LoVo (cell line): Measurements from ENCODE around the gene FOXL2NB.

ENCODE experiments used
- DNase-seq: peaks from one replicate; pipeline ENCODE4 v3.0.0-alpha.2; 2016; ENCODE audit warnings: low spot score

FOXL2NB gene

DNA sequence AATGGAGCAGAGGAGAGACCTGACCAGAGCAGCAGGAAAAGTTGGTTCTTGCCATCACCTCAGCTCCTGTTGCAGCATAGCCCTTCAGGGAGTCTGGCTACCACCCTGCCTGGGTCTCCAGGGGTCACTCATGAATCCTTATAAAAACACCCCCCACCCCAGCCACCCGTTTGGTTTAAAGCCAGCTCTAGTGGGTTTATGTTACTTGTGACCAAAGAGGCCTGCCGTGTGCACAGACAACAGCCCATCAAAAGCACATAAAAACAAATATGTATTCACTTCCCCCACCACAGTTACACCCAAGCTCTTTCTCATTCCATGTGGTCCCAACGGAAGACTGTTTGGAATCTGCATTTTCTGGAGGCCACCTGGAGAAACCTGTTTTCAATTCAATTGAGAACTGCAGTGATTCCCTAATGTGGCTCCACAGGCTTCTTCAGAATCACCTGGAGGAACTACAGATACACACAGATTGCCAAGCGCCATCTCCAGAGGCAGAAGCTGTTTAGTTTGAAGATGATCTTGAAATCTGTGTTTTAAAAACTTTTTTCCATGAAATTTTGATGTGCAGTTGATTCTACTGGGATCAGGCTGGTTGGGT is 13.8 kb upstream of the FOXL2NB start:
- DNase-seq = no peak

GRCh38 chr3:138933981-138934691 is 12.9 kb upstream of the FOXL2NB start:
- DNase-seq = no peak

DNA sequence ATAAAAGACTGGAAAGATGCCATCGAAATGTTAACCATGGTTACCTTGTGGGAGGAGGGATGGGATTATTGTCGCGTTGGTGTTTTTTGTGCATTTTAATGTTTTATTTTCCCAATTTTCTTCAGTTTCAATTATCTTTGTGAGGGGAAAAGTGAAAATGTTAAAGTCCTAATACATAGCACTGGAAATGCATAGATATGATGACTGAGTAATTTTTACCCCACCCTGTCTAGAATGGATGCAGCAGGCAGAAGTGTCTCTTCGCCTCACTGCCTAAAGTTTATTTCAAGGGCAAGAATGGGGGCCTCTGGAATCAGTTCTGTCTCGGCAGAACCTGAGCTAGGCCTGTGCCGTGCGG is 11.5 kb upstream of the FOXL2NB start:
- DNase-seq = no peak

GRCh38 chr3:138935863-138936740 is 10.9 kb upstream of the FOXL2NB start:
- DNase-seq = peak; percentile 72

GRCh38 chr3:138936741-138937689 is 10.0 kb upstream of the FOXL2NB start:
- no peak for DNase-seq

DNA sequence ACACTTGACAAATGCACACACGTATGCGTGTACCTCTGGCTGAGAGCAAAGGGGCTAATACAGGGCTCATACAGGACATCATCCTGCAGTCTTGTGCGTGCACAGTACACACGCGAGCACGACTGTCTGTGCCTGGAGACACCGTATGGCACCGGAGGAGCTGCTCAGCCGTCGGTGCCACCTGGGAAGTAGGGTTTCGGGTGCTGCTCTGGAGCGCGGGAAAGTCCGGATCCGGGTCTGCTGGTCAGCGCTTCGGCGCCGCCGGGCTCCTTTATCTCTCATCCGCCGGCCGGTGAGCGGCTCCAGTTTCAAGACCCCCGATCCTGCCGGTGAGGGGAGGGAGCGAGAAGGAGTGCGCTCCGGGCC is 9.3 kb upstream of the FOXL2NB start:
- no peak for DNase-seq

DNA sequence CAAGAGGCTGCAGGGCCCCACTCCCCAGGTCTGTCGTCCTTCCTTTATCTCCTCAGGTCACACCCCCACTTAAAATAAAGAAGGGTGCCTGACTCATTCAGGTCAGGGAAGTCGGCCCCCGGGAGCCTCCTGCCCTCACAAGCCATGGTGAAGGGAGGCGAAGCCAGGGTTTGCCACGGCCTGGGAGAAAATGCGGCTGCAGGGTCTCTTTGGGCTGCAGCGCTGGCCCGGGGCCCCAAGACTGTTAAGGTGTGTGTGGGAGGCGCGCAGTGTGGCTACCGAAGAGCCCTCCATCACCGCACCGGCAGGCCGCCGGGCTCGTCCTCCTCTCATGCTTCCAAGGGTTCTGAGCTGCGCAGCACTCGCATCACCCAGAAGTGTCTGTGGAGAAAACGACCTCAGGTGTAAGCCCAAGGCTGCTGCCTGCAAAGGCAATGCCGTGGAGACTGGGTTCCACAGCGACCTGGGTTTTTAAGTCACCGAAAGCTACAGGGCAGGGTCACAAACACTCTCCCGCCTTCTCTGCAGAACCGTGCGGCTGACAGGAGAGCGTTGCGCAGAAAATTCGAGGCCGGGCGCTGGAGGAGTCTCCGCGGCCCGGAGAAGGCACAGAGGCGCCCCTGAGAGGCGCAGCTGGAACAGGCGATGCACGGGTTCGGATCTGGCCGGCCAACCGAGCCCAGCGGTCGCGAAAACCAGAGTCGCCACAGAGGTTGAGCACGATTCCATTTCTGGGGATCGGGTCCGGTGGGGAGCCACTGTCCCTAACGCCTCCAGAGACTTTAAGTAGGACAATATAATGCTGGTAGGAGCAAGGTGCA is 8.8 kb upstream of the FOXL2NB start:
- no peak for DNase-seq

DNA sequence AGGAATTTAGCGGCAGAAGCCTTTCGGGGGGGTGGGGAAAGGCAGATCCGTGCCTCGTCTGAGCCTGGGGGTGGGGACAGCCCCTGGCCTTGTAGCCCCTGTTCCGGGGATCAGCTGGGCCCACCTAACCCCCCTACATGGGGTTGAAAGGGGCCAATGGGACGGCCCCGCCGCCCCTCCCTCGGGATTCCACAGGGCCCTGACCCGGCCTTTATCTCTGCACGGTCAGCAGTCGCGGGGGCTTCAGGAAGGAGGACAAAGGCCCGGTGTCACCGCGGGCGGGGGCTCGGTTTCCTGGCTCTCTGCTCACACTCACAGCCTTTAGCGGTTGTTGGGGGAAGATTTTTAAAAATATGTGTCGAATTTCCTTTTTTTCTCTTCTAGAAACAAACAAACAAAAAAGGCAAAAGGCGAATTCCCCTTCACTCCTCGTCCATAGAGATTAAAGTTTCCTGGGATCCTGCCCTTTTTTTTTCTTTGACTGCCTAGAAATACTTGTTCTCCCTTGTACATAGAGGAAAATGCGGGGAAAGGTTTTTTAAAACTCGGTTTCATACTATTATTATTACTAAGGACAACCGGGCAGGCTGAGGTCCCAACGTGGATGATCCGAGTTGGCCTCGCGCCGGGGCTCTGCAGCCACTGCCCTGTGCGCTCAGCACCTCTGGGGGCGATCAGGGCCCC is 8.0 kb upstream of the FOXL2NB start:
- no peak for DNase-seq

DNA sequence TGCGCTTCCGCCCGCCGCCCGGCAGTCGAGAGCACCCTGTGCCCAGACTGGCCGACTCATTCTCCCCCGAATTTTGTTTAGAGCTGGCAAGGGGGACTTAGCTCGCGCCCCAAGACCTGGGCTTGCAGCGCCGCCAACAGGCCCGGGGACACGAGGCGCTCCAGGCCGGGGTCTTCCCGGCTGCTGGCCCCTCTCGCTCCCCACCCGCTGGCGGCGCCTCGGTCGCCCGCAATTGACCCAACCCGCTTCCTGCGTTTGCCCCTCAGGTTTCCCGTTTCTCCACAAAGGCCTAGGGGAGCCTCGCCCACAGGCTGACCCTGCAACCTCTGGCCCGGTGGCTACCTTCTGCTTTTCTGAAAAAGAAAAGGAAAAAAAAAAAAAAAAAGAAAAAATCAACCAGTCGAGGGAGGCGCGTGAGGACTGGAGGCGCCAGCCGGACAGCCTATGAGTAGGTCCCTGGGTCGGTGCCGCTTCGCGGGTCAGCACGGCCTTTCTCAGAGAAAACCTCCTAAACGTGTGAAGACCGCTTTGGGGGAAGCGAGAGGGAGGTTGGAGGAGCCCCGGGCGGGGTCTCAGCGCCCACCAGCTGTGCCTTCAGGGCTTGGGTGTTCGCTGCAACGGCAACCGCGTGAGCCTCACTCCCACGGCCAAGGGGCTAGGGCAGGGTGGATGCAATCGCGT is 7.3 kb upstream of the FOXL2NB start:
- no peak for DNase-seq

- no peak for DNase-seq
These were observed 6.6 kb upstream of the FOXL2NB start for GRCh38 chr3:138940446-138940845.

- peak; percentile 19 for DNase-seq
These were observed 5.6 kb upstream of the FOXL2NB start for GRCh38 chr3:138941259-138941885.

DNA sequence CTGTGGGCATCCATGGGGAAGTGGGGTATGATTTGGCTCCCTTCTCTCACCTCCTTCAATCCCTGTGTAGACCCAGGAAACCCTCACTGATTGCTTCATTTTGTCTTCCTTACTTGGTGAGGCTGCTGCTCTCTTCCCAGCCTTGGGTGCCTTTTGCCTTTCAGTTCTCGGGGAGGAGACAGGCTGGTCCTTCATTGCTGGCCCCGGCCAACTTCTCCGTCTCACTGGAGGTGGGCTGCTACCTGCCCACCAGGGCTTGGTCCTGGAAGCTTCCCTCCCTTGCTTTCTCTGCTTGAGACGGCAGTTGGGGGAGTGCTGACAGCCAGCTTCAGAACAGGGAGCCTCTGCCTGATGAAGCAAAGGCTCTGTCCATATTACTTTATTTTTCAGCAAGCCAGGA is 4.7 kb upstream of the FOXL2NB start:
- no peak for DNase-seq

- no peak for DNase-seq
These were observed 4.0 kb upstream of the FOXL2NB start for GRCh38 chr3:138942861-138943623.

- DNase-seq = no peak
These were observed 3.0 kb upstream of the FOXL2NB start for GRCh38 chr3:138943724-138944653.

DNA sequence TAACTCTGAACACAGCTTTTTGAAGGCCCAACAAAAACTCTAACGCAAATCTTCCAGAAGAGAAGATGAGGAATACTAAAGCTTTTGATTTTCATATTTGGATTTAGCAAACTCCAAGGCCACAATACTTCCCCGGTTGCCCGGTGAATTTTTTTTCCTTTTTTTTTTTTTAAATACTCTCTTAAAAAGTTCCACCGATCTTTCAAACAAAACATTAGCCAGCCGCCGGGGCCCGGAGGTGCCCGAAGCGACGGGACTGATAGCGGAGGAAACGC is 2.4 kb upstream of the FOXL2NB start:
- no peak for DNase-seq

DNA sequence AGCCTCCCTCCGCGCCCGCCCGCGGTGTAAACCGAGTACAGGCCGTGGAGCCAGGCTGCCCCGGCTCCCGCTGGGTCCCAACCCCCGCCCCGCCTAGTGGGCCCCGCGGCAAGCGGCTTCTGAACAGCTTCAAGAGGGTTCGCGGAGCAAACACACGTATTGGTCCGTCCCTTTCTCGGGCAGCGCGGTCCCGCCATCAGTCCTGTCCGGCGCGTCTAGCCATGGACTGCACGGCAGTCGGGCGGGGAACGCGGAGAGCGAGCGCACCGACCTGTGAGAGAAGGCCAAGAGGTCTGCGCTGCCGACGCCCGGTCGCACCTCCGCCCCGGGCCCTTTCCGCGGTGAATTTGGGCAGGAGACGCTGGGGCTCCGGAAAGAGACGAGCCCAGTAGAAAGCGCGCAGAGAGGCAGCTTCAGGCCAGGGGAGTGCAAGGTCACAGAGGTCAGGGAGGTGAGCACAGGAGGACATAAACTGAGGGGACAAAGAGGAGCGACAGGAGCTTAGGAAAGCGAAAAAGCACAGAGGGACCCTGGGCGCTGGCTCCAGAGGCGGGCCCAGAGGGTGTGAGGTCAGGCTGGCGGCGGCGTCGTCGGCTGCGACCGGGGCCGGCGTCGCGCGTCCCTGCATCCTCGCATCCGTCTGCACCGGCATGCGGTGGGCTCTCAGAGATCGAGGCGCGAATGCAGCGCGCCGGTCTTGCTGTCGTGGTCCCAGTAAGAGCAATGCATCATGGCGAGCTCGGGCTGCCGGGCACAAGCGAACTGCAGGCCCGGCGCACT is 1.9 kb upstream of the FOXL2NB start:
- DNase-seq = no peak
